COLO829 (cell line): ENCODE measurements around the gene SULT4A1.

Source experiments
- DNase-seq: peaks from one replicate; pipeline ENCODE4 v3.0.0; 2012; ENCODE audit warnings: low spot score

SULT4A1 gene

GRCh38 chr22:43802897-43803495 lies 59.3 kb downstream of the SULT4A1 start:
- DNase-seq = no peak

DNA sequence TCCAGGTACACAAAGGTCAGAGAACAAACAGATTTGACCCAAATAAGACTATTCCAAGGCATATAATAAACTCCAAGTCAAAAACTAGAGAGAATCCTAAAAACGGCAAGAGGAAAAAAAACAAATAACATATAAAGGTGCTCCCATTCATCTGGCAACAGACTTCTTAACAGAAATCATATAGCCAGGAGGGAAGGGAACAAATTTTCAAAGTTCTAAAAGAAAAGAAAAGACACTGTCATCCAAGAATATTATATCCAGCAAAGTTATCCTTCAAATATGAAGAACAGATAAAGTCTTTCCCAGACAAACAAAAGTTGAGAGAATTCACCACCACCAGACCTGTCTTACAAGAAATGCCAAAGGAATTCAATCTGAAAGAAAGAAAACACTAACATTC lies 61.3 kb downstream of the SULT4A1 start:
- no peak for DNase-seq

DNA sequence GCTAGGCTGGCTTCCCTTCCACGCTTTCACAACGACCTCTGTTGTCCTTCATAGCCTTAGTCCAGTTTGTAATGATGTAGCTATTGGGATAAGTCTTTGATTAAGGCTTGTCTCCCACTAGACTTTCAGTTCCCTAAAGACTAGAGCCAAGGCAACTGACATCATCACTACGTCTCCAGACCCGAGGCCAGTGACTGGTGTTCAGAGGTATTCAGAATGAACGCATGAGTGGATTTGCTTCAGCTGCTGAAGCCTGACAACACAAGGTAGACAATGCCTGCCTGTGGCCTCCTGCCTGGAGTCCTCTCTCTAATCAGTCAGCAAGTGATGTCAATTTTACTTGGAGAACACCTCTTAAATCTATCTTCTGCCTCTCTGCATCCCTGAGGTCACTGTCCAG lies 63.8 kb downstream of the SULT4A1 start:
- DNase-seq = no peak

- no peak for DNase-seq
Observed at GRCh38 chr22:43796567-43796966, 65.7 kb downstream of the SULT4A1 start.

DNA sequence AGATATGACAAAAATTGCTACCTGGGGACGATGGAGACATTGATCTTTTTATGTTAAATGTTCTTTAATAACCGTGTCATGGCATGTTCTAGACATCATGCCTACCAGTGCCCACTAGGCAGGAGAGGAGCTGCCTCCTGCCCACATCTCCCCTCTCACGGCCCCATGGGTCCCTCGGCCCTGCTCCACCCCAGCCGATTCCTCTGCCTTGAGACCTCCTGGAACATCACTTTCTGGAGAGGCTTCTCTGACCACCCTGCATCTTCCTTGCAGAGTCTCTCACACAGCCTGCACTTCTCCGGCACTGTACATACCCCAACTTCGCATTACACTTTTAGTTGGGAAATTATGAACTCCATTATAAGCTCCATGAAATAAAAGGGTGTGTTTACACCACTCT lies 67.0 kb downstream of the SULT4A1 start:
- no peak for DNase-seq

DNA sequence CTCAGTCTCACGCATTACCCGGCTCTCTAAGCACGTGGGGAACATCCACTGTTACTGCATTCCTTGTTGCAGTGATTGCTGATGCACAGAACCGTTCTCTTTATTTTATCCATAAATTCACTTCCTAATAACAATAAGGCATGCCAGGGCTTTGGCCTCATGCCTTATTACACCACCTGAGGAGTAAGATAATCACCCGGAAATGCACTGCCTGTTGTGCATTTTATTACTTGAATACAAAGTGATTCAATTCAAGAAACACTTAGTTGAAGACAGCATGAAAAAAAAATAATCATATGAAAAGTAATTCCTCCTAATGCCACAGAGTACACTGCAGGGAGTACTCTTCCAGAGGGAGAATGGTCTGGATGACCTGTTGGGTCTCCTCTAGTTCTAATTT lies 69.4 kb downstream of the SULT4A1 start:
- DNase-seq = no peak

DNA sequence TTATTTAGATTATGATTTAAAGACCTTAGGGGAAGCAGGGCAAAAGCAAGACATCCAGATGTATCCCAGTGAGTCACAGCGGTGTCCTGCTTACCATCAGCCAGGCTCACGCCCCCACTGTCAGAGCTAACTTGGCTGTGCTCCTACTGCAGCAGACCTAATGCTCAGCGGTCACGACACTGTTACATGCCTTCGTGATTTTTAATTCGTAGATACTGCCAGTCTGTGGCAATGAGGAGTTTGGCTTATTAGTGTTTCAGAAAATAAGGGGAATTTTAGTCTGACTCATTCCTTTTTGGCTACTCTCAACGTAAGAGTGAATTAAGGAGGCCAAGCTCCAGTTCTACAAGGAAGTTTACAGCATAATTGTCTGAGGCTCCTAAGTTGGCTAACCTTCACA lies 72.9 kb downstream of the SULT4A1 start:
- DNase-seq = no peak

GRCh38 chr22:43783777-43784176 lies 78.5 kb downstream of the SULT4A1 start:
- no peak for DNase-seq

DNA sequence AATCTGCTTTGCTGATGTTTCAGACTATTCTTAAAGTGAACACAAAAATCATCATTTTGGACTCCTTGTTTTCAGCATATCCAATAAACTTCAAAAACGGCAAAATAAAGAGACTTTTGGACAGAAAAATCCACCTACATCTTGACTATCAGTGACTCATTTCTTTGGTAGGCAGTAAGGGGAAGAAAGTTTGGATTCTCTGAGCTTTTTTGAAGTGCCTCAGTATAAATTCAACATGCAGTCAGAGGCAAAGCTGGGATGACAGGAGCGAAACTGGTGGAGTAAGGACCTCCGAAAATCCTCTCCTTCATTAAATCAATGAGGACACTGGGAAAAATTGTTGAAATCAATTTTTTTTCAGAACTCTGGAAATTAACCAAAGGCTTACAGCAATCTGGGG lies 79.9 kb downstream of the SULT4A1 start:
- DNase-seq = no peak

DNA sequence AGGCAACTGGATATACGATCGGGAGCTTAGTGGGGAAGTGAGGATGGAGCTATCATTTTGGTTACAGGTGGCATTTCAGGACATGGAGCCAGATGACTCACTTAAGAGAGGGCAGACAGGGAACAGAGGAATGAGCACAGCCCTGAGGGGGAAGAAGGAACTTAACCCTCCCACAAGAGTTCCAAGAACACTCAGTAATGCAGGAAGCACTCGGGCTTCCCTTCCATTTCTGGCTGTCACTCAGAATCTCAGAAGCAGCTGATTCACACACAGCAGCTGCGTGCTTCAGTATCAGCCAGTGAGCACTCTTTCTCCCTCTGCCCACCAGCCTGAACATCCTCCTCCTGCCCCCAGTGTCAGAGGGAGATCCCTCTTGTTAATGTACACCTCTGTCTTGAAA lies 85.0 kb downstream of the SULT4A1 start:
- no peak for DNase-seq

DNA sequence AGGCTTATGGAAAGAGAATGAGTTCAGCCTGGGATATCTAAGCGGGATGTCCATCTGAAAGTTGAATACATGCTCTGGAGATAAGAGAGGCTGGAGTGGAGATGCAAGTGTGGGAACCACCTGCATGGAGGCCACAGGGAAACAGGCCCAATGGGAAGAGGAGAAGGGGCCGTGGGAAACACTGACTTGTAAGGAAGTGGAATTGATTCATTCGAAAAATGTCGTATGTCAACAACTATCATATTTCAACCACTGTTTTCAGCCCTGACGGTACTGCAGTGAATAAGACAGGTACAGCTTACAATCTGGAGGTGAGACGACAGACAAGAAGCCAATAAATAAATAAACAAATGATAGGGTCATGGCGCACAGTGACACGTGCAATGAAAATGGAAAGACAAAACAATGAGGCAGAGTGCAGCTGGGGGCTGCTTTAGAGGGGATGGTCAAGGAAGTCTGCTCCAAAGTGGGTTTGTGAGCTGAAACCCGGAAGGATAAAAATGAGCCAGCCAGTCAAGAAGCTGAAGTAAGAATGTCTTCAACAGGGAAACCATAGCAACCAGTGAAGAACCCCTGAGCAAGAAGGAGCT lies 86.1 kb downstream of the SULT4A1 start:
- no peak for DNase-seq
